GM19193 (cell line): ENCODE data around the gene TRIM2.

Source experiments
- POLR2A ChIP-seq: IDR thresholded peaks from 4 replicates; pipeline ENCODE4 v1.6.1; 2011; ENCODE audit not compliant: insufficient read depth, insufficient read length; ENCODE audit errors: extremely low read depth

Gene TRIM2

DNA sequence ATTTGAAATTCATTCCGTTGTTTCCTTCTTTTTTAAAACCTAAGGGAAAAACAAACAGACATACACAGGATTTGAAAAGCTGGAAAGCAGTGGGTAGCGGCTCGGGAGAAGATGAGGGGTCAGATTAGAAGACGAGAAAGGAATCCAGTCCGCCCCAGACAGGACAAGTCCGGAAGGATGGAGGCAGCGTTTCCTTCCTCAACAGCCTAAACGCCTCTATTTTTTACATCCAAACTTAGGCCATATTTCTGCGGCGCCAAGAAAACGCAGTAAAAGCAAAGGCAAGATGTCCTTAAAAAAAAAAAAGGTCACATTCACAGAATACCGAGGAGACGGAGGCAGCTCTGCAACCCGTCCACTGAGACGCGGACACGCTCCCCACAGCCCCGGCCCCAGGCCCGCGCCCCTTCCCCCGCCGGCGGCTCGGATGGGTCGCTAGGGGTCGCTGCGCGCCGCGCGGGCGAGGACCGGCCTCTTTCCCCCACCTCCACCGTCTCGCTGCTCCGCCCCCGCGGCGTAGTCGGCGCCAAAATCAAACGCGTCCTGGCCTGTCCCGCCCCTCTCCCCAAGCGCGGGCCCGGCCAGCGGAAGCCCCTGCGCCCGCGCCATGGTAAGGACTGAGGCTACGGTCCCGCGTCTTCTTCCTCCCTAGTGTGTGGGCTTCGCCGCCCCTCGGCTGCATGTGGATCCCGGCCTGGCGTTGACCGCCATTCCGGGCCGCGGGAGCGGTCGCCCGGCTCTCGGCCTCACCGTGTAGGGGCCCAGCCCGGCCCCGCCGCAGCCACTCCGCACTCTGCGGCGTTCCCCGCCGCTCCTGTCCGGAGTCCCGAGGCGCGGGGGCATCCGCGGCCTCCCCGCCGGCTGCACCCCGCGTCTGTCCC, 140.1 kb downstream of the TRIM2 start, which contains the start of gene MND1:
Gene MND1, plus strand, starts transcription at position 558 of the 881 bp plus-strand sequence. Its CDS starts 50 bp downstream, at position 608.
- TF ChIP-seq POLR2A = peak; percentile 72

DNA sequence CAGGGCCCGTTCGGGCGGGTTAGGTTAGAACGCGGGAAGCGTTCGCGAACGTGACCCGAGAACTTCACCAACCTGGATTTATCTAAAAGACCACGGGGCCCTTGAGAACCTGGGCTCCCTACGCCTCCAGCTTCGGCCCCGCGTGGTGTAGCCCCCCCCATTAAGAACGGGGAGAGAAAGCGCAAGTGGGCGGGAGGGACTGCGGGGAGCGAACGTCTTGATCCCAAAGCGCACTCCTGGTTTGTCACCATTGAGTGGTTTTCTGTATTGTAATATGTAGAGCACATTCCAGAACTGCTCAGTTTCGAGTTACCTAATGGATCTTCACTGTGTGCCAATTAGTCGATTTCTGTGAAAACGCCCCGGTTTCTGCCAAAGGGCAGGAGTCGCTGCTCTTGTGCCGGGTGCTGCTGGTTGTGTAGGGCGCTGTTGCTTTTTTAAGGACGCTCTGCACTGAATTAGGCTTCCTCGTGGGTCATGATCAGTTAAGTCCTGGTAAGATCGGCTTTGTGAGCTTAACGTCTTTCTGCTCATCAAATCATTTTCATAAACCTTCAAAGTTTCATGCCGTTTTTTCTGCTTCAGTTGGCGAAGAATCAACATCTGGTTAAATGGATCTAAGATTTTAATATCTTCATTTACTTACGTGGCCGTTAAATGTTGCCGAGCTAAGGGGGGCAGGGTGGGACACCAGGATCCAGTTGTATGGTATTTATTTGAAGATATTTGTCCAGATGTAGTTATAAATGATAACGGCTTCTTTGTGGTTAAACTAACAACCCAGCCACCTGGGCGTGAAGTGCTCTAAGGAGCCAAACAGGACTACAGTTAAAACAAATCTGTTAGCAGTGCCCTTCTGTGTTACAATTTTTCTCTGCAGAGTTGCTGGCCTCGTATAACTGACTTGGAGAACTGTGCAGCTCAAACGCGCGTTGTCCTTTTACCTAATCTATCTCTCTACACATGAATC, 141.1 kb downstream of the TRIM2 start:
- TF ChIP-seq POLR2A = no peak

- no peak for TF ChIP-seq POLR2A
Measured at GRCh38 chr4:153346031-153346430, 141.8 kb downstream of the TRIM2 start.

GRCh38 chr4:153346563-153346962, 142.3 kb downstream of the TRIM2 start:
- TF ChIP-seq POLR2A = no peak

- TF ChIP-seq POLR2A = no peak
Measured at GRCh38 chr4:153347117-153347516, 142.9 kb downstream of the TRIM2 start.

DNA sequence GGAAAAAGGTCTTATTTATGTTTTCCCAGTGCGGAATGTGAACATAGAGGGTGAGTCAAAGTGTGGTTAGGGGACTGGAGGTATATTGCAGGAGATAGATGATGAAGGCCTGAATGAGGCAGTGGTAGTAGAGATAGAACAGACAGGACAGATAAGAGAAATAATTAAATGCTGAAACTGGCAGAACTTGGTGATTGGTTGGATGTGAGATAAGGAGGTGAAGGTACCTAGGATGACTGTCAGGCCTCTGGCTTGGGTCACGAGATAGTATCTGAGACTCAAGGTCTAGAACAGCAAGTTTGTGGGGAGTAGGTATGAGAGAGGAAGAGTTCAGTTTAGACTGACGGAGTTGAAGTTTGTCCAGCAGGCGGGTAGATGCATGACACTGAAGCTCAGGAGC, 143.8 kb downstream of the TRIM2 start:
- TF ChIP-seq POLR2A = no peak

DNA sequence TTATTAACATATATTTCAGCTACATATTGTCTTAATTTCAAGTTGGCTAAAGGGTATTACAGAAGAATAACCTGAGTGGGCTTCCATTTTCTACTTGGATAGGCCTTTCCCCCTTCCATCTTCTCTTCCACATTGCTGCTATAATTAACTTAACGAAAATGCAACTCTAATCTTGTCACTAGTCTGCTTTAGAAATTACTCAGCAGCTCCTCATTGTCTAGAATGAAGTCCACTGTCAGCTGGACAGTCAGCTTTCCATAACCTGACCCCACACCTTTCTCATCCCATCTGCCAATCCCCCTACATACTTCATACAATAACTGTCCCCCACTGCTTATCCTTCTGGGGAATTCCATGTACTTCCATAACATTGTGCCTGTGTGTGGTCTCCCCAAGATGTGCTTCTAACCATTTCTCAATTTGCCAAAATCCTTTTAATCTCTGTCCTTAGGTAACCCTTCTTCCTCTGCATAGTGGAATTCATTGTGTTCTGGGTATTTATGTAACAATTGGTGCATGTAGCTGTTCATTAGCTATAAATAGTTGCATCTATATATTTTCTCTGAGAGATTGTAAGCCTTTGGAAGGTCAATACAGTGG, 145.1 kb downstream of the TRIM2 start:
- no peak for TF ChIP-seq POLR2A

GRCh38 chr4:153362184-153362583, 157.9 kb downstream of the TRIM2 start:
- TF ChIP-seq POLR2A = no peak

GRCh38 chr4:153364061-153364460, 159.8 kb downstream of the TRIM2 start:
- no peak for TF ChIP-seq POLR2A

DNA sequence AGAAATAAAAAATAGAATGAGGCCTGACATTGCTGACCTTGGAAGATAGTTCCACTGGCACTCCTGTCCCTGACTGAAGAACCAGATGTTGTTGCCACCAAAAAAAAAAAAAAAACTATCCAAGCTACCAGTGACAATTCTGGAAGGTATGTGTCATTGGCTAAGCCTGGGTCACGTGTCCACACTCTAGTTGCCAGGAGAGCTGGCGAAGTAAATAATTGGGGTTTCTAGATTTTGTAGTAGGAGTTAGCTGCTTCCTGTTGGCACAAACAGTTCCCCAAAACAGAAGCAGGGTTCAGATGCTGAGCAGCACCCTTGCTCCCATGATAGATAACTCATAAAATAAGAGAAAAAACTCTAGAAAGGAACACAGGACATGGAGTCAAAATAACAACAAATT, 160.8 kb downstream of the TRIM2 start:
- TF ChIP-seq POLR2A = no peak

GRCh38 chr4:153366486-153366885, 162.2 kb downstream of the TRIM2 start:
- TF ChIP-seq POLR2A = no peak

DNA sequence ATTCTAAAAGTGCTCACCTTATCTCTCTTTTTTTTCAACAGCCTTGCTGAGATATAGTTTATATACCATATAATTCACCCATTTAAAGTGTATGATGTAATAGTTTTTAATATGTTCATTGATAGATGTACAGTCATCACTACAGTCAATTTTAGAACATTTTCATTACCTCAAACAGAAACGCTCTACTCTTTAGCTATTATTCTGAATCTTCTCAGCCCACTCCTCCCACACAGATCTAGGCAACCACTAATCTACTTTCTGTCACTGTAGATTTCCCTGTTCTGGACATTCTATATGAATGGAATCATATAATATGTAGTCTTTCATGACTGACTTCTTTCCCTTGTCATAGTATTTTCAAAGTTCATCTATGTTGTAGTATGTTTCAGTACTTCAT, 162.8 kb downstream of the TRIM2 start:
- no peak for TF ChIP-seq POLR2A

- no peak for TF ChIP-seq POLR2A
Measured at GRCh38 chr4:153369021-153369420, 164.8 kb downstream of the TRIM2 start.

DNA sequence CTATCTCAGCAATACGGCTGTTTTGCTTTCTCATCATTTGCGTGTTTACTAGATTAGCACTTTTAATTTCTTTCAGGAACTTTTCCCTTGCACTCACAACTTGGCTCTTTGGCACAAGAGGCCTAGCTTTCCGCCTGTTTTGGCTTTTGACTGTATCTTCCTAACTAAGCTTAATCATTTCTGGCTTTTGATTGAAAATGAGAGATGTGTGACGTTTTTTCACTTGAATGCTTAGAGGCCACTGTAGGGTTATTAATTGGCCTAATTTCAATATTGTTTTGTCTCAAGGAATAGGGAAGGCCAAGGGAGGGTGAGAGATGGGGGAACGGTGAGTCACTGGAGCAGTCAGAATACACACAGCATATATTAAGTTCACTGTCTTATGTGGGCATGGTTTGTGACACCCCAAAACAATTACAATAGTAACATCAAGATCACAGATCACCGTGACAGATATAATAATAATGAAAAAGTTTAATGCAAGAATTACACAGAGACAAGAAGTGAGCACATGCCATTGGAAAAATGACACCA, 167.5 kb downstream of the TRIM2 start:
- no peak for TF ChIP-seq POLR2A
